Choroid plexus epithelial cell (primary cell): Measurements from ENCODE around the gene CFHR3.
"Not testable (repeated sequence)": the region's sequence is repeated elsewhere in the genome, so short reads cannot be mapped to it uniquely, and the experiment has no call there.

ENCODE experiments used
- DNase-seq: peaks from one replicate; pipeline ENCODE4 v3.0.0-alpha.2; 2010; ENCODE audit warnings: low read depth
- H3K4me3 ChIP-seq: 2 replicates; pipeline ENCODE4 v1.5.1; 2011; ENCODE audit warnings: low read depth, mild to moderate bottlenecking, control low read depth, low read length, moderate library complexity
- CTCF ChIP-seq: conservative IDR thresholded peaks from 2 replicates; pipeline ENCODE4 v1.5.1; 2011; ENCODE audit warnings: low read depth, mild to moderate bottlenecking, control low read depth, inconsistent platforms, low read length, moderate library complexity

Gene CFHR3

DNA sequence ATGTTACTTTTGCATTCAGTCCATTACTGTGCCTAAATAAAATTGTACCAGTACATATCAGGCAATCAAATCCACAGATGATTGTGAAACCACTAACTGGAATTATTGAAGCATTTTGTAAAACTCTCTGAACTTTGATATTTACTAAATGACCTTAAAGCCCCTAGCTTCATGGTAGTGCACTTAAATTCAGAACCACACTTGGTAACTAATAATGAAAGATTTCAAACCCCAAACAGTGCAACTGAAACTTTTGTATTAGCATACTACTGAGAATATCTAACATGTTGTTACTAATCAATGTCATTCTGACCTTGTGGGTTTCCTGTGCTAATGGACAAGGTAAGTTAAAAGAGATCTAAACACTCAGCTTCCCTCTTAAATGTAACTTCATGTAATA lies at the start of gene CFHR3:
Gene CFHR3 (plus strand): TSS at position 238 of the 400 bp plus-strand sequence. CDS start 47 bp downstream, at position 285.
- H3K4me3 ChIP-seq = no peak within 1 kb of the TSS
- no peak for DNase-seq
- TF ChIP-seq CTCF = no peak

DNA sequence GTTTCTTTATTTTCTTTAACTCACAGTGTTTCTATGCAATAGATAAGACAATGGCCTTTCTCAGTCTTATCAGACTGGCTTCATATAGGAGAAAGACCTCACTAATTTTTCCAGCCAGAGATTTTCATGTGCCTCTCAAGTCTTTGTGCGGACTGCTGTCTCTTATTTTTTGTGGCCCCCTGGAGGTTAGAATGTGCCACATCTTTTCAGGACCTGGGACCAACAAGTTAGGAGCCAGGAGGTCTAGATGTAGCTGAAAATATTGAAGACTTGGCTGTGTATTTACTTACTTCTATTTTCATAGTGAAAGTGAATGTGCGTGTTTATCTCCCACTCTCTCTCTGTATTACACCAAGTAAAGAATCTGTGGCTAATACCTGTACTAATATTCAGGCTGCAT lies 42.1 kb upstream of the CFHR3 start:
- DNase-seq = peak; percentile 17
- no peak overlapping the region for H3K4me3 ChIP-seq
- TF ChIP-seq CTCF = peak; percentile 40

DNA sequence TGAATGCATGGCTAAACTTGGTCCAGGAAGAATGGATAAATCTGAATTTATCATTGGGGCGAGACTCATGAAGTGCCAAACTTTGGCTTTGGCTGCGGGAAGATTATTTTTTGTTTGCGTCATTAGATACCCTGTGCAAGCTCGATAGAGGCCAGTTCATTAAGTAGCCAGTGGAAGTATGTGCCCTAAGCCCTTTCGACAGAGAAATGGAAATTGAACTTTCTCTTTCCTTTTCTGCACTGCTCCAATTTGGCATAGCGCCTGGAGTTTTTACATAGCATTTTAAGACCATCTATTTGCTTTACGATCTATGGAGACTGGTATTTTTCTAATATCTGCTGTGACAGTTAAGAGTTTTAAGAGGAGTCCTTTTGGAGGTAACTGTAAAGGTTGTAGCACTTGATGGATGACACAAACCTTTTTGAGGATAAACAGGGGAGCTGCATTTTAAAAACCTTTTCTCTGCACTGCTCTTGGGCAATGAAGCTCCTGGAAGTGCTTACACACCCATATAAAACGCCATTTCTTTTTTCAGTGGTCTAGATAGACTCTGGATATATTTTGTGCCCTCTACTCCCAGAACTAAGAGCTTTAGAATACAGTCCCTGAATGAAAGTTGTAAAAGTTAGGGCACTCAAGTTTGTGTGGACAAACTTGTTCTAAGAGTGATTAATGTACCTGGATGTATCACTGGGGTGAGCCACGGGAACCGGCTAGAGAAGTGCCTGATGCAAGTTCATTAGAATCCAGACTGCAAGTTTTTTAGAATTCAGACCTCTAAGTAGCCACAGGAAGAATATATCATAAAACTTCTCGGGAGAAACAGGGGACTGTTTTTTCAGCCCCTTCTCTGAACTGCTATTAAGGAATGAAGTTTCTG lies 41.3 kb upstream of the CFHR3 start:
- no peak for TF ChIP-seq CTCF
- DNase-seq = peak; percentile 74
- H3K4me3 ChIP-seq = no peak overlapping the region

GRCh38 chr1:196734006-196734405 lies 40.6 kb upstream of the CFHR3 start:
- no peak for TF ChIP-seq CTCF
- H3K4me3 ChIP-seq = no peak overlapping the region
- no peak for DNase-seq

- no peak for DNase-seq
- H3K4me3 ChIP-seq = no peak overlapping the region
- no peak for TF ChIP-seq CTCF
Measured at GRCh38 chr1:196734460-196734859, 40.2 kb upstream of the CFHR3 start.

DNA sequence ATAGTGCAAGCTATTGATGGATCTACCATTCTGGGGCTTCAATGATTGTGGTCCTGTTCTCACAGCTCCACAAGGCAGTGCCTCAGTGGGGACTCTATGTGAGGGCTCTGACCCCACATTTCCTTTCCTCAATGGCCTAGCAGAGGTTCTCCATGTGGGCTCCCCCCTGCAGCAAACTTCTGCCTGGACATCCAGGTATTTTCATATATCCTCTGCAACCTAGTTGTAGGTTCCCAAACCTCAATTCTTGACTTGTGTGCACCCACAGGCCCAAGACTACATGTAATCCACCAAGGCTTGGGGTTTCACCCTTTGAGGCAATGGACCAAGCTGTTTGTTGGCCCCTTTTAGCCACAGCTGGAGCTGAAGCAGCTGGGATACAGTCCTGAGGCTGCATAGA lies 35.9 kb upstream of the CFHR3 start:
- TF ChIP-seq CTCF = no peak
- H3K4me3 ChIP-seq = no peak overlapping the region
- DNase-seq = no peak

DNA sequence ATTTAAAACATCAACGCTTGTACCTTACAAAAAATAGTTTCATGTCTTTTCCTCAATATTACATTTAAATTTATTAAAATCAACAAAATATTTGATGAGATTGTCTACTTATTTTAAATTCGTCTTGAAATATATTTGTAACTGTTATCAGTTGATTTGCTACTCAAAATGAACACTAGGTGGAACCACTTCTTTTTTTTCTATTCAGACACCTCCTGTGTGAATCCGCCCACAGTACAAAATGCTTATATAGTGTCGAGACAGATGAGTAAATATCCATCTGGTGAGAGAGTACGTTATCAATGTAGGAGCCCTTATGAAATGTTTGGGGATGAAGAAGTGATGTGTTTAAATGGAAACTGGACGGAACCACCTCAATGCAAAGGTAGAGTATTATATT lies 31.4 kb upstream of the CFHR3 start:
- not testable (repeated sequence) for H3K4me3 ChIP-seq
- DNase-seq = peak; percentile 72
- TF ChIP-seq CTCF = peak; percentile 47

DNA sequence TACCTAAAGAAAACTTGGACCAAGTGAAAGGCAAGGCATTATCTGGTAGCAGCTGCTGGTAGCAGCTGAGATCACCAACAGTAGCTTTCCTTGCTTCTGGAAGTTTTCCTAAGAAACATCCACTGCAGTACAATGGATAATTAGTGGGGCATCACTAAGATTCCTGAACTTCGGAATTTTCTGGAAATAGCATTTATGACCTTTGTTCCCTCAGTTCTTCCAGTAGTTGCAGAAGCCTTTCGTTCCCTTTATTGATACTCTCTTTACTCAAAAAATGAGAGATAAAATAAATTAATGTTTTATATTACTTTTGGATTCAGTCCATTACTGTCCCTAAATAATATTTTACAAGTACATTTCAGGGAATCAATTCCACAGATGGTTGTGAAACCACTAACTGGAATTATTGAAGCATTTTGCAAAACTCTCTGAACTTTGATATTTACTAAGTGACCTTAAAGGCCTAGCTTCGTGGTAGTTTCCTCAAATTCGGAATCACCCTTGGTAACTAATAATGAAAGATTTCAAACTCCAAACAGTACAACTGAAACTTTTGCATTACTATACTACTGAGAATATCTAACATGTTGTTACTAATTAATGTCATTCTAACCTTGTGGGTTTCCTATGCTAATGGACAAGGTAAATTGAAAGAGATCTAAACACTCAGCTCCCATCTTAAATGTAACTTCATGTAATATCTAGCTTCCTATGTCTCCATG lies 9.5 kb upstream of the CFHR3 start:
- not testable (repeated sequence) for H3K4me3 ChIP-seq, DNase-seq

DNA sequence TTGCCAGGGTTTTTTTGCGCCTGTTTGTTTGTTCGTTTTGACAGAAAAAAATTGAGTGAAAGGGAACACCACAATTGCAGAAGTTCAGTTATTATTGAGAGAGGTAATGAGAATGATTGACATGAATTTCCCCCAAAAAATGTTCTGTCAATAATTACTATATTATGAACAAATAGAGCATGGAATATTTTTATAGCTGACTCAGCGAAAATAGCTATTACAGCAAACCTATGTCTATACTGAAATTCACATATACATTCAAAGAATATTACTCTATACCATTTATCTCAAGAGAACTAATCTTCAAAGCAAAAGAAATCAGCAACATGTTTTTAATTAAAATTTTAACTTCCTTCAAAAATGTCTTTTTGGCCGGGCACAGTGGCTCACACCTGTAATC lies 4.8 kb upstream of the CFHR3 start:
- DNase-seq, H3K4me3 ChIP-seq: not testable (repeated sequence)
